HG03565 (cell line): Measurements from ENCODE around the gene GUCY2C.
"Not testable (repeated sequence)": the region's sequence is repeated elsewhere in the genome, so short reads cannot be mapped to it uniquely, and the experiment has no call there.

Experiments used
- ATAC-seq: cut with Tn5 transposase; IDR thresholded peaks from one replicate; pipeline ENCODE4 v1.9.1; 2021; ENCODE audit warnings: mild to moderate bottlenecking, moderate library complexity; ENCODE audit not compliant: unreplicated experiment

The GUCY2C gene

DNA sequence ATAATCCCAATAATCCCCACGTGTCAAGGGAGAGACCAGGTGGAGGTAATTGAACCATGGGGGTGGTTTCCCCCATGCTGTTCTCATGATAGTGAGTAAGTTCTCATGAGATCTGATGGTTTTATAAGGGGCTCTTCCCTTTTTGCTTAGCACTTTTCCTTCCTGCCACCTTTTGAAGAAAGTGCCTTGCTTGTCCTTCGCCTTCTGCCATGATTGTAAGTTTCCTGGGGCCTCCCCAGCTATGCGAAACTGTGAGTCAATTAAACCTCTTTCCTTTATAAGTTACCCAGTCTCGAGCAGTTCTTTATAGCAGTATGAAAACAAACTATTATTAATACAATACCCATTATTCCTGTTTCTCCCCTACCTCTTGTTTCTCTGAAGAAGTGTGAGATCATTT lies 14.2 kb downstream of the GUCY2C start:
- ATAC-seq = not testable (repeated sequence)

DNA sequence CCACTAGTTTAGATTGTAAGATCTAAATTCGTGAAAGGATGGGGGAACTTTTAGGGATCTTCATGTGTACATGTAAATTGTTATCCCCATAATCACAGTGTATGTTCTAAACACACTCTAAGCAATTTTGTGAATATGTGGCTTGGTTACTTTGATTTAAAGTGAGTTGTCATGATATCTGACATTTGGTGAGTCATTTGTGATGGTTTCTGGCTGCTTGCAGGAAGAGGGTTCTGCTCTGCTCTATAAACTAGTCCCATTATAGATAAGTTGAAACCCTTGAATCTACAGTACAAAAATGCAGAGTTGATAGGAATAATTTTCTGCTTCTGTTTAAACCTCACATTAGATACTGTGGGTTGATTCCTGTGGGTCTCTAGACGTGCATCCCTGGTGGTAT lies 14.8 kb downstream of the GUCY2C start:
- ATAC-seq = no peak

DNA sequence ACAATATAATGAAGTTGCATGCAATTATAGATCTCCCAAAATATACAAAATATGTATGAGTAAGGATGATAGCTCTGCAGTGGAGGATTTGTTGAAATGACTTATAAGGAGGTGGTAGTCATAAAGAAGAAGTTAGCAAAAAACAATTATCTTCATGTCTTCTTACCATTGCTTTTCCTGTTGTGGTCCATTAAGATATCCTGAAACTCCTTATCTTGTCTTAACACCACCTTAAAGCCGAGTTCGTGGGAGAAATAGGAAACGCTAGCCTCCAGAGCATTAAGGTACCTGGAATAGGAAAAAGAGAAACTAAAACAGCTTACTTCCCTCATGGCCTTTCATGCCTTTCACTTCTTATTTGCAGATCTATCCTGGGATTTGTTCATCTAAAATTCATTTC lies 15.2 kb downstream of the GUCY2C start:
- ATAC-seq = no peak

DNA sequence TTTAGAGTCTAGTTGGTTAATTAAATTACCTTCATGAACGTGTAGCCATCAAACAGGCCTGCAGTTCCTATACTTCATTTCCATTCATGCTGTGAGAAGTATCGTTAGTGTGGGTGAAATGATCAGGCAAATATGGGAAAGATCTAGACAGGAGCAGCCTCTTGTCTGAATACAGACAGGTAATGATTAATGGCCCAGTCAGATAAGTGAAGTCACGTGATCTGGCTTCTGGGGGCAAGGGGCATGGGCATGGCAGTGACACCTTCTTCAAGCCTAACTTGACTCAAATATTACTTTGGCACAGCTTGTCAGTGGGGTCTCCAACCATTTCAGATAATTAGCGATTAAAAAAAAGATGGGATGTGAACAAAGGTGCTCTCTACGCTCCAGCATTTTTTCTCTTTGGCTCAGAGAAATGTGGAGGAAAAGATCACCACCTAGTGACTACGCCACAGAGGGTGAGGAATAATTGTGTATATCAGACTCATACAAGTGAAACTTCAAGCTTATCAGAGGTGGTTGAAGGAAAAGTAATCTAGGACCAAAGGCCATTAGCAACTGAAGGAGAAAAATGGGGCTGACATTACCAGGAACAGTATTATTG lies 17.8 kb downstream of the GUCY2C start:
- ATAC-seq = no peak

DNA sequence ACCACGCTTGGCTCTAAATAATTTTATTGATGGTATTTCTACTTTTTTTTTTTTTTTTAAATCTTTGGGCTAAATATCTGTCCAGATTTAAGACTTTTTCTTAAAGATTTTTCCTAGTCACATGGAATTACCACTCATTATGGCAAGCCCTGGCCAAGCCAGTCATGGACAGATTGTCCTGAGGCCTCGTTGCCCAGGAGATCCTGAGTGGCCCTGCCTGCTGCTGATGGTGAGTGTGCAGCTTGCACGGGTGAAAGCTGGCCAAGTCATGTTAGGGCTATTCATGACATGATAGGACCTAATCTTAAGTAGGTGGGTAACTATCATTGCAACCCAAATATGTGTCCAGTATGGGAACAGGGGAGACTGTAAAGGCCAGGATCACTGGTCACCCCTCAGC lies 27.8 kb downstream of the GUCY2C start:
- no peak for ATAC-seq

DNA sequence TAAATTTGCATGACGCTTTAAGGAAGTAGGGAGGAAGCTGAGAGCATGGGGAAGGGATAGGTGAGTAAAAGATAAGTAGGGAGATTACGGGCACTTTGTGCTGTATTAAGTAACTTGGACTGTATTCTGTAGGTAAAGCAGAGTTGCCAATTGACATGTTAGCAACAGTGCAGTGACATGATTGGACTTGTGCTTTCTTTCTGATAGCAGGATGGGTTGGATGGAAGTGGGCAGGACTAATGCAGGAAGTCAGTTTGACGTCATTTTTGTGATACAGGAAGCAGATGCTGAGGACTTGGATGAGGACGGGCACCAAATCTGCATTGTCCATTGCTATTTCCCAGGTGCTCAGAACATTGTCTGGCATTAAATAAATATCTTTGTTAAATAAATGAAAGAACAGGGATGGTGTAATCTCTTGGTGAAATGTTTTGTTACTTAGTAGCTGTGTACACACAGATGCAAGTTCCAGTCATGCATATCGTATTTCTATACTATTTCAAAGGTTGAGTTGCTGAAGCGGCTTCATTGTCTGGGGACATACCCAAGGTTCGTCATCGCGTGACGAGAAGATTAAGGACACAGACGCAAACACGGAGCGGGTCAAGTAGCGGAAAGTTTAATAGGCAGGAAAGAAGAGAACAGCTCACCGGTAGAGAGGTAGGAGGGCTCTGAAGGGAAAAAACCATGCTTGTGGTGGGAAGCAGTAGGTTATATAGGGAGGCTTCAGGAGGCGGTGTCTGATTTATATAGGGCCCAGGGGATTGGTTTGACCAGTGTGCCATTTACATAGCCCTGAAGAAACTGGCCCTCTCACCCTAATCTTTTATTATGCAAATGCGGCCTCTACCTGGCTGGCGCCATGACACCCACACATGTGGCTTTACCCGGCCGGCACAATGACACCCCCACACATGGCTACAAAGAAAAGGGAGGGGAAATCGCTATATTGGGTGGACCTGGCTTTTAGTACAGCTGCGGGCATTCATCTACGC lies 30.7 kb downstream of the GUCY2C start:
- ATAC-seq = no peak

DNA sequence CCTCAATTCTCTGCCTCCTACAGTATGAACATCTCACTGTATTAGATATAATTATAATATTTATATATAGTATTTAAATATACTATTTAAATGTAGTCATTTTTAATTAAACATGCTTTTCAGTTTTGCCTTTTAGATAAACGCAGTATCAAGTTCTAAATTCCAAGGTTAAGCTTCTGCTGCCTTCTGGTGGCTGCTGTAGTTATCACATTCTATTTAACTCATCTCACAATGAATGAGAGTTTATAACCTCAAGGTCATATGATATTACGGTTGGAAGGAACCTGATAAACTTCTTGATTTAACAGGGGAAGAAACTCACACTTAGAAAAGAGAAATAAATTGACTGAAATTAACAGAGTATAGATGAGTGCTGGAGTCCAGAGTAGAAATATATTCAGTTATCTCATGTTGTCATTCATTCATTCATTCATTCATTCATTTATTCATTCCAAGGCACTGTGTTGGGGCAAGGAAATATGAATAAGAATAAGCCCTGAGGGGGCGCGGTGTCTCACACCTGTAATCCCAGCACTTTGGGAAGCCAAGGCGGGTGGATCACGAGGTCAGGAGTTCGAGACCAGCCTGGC lies 31.9 kb downstream of the GUCY2C start:
- ATAC-seq = no peak

DNA sequence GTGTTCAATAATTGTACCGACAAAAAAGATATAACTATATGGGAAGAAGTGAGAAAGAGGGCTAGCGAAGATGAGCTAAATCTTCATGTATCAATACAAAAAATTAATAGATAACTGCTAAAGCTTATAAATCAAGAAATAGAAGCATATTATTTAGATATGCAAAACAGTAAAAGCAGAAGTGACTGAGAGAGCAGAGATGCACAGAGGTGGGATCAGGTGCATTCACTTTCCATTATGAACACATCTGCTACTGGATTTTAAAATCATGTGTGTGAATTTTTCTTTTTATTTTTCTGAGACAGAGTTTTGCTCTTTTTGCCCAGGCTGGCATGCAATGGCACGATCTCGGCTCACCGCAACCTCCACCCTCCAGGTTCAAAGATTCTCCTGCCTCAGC lies 33.4 kb downstream of the GUCY2C start:
- ATAC-seq = no peak

DNA sequence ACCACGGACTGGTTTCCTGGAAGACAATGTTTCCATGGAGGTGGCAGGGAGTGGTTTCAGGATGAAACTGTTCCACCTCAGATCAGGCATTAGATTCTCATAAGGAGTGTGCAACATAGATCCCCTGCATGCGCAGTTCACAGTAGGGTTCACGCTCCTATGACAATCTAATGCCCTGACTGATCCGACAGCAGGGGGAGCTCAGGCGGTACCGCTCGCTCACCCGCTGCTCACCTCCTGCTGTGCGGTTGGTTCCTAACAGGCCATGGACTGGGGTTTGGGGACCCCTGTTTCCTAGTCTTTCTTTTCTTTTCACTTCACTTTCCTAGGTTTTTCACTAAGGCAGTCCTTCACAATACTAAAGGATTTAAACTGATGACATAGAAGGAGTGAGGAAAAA lies 39.6 kb downstream of the GUCY2C start:
- no peak for ATAC-seq

DNA sequence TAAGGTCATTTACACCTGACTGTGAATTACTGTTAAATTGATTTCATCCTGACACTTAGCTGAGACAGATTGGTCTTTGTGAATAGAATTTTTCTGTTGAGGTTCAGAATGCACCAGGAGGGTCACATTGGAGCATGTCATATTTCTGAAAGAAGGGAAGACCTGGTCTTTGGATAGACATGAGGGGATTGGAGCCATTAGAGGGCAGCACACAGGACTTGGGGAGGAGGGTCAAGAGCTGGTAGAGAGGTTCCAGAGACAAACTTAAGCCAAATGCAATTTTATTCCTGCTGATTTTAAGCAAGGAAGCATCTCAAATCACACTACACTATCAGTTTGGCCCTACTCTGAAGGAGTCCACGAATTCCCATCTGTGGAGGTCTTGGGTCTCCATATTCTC lies 41.1 kb downstream of the GUCY2C start:
- ATAC-seq = no peak

DNA sequence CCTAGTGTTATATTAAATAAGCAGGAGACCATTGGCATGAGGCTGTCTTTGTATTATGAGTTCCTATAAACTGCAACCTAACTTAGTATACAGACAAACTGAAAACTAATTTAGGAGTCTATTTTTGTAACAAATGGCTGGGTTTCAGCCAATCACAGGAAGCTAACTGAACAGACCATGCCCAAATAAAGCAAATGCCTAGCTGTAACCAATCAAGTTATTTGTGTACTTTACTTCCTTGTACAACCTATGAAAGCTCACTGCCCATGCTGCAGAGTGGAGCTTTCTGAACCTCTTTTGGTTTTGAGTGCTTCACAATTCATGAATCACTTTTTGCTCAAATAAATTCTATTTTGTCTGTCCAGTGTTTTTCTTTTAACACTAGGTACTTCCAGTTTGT lies 41.6 kb downstream of the GUCY2C start:
- no peak for ATAC-seq

DNA sequence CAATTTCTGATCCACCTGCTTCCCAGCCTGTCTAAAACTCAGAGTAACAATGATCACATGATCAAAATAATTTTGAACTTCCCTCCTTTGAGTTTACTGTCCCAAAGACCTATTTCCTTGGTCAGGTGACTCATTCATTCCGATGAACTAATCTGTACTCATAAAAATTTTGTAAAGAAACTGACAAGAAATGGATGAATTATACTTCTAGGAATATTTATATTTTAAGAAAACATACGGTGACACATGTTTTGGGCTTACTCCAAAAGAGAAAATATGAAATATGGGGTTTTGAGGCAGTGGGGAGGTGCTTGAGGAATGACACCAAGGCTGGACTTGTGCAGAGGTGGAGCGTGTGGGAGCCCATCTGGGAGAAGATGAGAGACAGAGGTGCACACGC lies 42.0 kb downstream of the GUCY2C start:
- no peak for ATAC-seq

DNA sequence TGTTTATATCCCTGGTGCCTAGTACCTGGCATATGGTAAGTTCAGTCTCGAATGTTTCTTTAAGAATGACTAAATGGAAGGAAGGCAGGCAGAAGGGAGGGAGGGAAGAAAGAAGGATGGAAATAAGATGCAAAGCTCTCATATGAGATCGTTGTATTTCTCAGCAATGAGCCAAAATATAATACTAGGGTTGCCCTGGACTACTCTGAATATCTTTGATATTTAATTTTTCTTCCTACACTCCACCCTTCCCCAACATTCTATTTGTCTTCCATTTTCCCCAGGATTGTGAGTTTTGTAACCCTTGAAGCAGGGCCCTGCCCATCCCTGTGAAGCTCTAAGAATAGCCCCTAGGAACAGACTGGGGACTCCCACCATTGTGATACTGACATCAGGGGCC lies 43.9 kb downstream of the GUCY2C start:
- no peak for ATAC-seq

DNA sequence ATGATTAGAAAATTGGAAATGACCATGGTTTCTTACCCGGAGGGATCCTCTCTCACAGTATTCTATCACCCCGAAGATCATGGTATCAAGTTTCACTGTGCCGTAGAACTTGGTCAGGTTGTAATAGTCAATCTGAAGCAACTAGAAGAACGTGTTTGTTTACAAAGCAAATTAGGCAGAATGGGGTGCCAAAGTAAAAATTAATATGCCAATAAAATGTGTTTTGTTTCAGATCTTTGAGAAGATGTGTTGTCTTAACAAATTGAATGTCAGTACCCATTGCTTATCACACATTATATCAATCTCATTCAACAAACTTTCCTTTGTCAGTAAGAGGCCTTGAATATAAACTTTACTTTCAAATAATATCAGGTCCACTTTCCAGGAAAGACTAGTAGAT lies 45.0 kb downstream of the GUCY2C start:
- ATAC-seq = no peak

DNA sequence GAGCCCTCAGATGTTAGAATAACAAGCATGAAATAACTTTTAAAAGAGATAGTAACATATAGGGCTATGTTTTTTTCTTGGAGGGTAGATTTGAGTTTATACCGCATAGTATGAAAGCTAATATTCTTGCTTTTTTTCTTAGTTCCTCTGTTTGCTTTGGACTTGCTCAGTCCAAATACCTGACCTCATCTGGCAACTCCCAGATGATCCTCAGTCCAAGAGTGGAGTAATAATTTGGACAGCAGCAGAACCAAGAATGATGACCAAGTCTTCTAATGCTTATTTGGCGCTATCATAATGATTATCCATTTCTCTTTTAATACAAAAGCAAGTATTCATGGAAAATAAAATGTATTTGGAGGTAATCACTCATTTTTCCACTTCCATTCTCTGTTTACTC lies 45.6 kb downstream of the GUCY2C start:
- no peak for ATAC-seq

DNA sequence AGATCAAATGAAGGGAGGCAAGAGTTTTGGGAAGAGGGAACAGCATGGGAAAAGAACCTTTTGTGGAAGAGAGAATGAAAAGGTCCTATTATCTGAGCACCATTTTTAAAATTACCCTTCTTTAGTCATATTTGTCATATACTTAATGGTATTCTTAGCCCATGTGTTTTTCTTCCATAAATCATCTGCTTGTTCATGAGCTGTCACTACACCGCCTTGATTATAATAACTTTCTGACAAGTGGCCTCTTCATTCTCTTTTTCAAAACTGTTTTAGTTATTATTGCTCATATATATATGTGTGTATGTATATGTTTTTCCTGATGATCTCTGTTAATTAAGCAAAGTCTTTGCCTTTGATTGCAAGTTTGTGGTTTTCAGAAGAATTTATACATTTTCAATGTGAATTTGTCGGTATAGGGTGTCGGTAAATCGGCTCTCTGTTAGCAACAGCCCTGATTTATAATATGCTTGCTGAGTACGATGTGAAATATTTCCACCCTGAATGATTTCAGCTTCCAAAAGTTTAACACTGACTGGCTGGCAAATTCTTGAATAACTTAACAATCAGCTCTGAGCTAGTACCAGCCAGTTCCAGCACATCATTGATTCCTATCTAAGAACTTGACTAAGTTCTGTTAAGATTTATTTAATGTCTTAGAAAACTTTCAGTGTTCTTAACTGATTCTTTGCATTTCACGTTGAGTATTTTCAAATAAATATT lies 49.2 kb downstream of the GUCY2C start:
- ATAC-seq = no peak

DNA sequence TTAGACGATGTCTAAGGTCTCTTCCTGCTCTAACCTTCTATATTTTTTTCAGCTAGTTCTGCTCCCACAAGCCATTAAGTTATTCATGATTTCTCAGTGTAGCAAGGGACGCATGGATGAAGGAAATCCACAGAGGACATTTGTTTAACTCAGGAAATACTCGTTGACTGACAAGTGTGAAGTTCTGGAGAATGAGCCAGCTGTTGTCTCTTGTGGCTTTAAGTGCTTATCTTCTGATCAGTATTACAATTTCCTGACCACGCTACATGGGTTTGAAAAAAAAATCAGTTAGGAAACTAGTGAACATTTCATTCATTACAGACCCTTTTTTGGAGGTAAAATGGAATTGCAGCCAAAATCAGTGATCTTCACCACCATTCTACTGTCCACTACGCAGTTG lies 53.1 kb downstream of the GUCY2C start:
- no peak for ATAC-seq

DNA sequence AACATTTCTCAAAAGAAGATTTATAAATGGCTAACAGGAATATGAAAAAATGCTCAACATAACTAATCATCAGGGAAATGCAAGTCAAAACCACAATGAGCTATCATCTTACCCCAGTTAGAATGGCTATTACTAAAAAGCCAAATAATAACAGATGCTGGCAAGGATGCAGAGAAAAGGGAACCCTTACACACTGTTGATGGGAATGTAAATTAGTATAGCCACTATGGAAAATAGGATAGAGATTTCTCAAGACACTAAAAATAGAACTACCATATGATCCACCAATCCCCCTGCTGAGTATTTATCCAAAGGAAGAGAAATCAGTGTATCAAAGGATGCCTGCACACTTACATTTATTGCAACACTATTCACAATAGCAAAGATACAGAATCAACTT lies 58.3 kb downstream of the GUCY2C start:
- ATAC-seq = no peak

DNA sequence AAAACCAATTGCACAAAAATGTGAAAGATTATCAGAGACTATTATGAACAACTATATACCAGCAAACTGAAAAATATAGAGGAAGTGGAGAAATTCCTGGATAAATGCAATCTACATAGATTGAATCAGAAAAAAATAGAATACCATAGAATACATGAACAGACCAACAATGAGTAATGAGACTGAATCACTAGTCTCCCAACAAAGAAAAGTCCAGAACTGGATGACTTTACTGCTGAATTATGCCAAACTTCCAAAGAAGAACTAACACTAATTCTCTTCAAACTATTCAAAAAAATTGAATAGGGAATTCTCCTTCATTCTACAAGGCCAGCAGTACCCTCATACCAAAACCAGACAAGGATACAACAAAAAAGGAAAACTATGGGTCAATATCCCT lies 60.6 kb downstream of the GUCY2C start:
- ATAC-seq = no peak

DNA sequence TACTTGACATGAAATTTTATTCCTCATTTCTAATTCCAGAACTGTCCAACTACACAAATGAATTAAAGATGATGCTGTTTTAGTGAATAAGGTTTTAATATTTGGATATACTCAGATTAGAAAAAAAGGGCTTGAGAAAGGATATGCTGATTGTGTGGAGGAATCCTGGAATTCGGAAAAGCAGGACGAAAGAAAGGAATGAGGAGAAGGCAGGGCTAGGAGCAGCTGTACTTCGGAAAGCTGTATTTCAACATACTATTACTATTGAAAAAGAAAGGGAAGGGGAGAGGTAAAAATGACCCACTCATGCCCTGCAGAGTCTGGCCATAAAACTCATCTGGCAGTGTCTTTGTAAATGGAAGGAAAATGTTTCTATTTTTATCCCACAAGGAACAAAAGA lies 65.6 kb downstream of the GUCY2C start:
- no peak for ATAC-seq
